DMS79 (cell line): Measurements from ENCODE around the gene TGFBR2.

Experiments used
- DNase-seq: peaks from one replicate; lab custom pipeline; 2025; lab: John Stamatoyannopoulos, UW

Gene TGFBR2

GRCh38 chr3:30637310-30638219, 31.2 kb downstream of the TGFBR2 start:
- DNase-seq, result no peak

DNA sequence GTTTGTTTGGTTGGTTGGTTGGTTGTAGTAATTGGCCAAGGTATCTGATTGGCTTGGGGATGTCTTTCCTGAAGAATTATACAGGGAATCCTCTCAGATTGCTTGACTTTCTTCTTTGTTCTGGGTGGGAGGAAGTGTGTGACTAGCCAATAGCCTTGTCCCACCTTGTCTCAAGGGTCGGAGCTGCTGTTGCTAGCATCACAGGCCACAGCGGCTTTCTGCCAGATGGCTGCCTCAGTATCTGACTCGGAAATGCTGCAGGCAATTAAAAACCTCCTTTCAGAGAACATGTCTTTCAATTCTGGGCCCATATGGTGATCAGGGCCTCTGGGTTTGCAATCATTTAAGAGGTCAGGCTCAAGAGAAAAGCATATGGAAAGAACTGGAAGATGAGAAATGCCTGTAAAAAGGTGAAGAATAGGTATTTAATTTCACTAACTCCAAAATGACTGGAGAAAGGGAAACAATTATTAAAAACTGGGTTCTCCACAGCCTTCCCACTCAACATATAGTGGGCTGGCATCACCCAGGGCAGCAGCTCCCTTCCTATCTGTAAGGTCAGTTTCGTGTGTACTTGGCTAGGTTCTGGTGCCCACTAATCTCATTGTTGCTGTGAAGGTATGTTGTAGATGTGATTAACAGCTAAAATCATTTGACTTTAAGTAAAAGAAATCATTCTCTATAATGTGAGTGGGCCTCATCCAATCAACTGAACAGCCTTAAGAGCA, 32.4 kb downstream of the TGFBR2 start:
- no peak for DNase-seq

GRCh38 chr3:30639937-30640336, 33.5 kb downstream of the TGFBR2 start:
- DNase-seq, result no peak

GRCh38 chr3:30640851-30641250, 34.5 kb downstream of the TGFBR2 start:
- no peak for DNase-seq

DNA sequence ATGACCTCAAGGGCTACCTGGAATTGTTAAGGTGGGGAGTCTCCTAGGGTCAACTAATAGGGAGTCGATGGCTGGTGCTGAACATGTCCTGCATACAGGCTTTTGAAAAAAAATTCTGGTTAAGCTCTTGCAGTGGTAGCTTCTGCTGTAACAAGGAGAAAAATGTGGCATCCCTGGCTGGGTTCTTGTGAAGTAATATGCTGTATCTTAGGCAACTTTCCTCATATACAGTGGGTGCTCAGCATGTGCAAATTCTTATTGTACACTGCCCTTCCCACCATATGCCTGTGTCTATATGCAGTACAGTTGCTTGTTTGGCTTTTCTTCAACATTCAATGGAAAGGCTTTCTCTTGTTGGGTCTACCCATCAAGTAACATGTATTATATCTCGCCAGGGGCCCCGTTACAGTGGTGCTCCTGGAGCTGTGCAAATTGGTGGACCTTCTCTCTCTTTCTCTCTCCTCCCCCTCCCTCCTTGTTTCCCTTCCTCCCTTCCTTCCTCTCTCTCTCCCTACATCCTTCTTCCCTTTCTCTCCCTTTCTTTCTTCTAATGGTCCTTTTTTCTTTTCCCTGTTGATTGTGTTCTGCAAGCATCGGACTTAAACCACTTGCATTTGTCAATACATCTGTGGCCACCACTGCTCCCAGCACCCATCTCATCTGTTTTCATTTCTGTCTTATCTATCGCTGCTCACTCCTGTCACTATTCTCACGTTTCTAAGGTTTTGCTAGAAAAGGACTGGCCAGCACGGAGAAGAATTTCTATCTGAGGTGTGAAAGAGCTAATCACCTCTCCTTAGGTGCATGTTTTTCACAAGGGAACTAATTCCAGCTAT, 35.2 kb downstream of the TGFBR2 start:
- no peak for DNase-seq

DNA sequence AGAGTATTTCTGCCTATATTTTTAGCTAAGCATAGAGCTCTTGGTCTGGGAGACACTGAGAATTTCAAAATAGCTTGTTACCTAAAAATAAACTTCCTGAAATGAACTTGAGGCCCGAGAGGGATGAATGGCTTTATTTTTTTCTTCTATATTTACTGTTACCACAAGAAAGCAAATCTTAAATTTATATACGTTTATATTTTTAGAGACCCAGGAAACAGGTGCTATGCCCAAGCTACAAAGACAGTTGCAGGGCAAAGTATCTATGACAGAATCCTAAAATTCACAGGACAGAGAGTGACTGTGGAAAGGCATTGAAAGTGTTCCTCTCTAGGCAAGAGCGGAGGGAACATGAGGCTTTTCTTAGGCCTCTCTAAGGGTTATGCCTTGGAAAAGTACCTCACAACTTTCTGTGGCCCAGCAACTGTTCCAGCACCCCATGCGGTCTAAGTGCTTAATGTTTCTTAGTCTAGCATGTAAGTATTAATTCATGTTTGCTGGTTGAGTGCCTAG, 36.5 kb downstream of the TGFBR2 start:
- no peak for DNase-seq

- DNase-seq, result no peak
These were observed 37.5 kb downstream of the TGFBR2 start for GRCh38 chr3:30643763-30644462.

- no peak for DNase-seq
These were observed 38.2 kb downstream of the TGFBR2 start for GRCh38 chr3:30644615-30645014.

- no peak for DNase-seq
These were observed 38.7 kb downstream of the TGFBR2 start for GRCh38 chr3:30645077-30645476.

DNA sequence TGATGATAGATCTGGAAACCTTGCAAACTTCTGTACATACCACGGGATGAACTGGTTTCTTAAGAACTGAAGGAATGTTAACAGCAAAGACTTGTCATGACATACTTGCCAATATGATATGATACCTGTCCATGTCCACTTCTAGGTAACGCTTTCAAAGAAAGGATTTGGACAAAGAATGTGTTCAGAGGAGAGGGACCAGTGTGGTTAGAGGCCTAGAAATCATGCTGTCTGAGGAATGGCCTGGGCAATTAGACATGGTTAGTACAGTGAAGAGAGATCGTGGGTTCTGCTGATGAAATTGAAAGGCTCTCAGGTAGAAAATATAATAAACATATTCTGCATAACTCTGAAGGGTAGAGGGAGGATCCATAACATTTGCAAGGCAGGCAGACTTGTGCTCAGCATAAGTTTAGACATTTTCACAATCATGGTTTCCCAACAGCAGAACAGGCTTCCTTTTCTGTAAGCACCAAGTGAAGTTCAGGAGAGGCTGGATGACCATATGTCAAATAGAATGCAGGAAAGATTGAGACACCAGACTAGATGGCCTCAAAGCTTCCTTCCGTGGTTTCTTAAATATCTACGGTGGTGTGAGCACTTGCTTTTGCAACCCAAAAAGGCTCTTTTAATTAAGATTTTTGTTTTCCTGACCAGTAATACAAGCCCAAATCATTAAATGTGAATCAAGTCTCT, 39.9 kb downstream of the TGFBR2 start:
- DNase-seq, result no peak

- no peak for DNase-seq
These were observed 40.8 kb downstream of the TGFBR2 start for GRCh38 chr3:30646961-30647752.

- DNase-seq, result no peak
These were observed 42.4 kb downstream of the TGFBR2 start for GRCh38 chr3:30648670-30649357.

DNA sequence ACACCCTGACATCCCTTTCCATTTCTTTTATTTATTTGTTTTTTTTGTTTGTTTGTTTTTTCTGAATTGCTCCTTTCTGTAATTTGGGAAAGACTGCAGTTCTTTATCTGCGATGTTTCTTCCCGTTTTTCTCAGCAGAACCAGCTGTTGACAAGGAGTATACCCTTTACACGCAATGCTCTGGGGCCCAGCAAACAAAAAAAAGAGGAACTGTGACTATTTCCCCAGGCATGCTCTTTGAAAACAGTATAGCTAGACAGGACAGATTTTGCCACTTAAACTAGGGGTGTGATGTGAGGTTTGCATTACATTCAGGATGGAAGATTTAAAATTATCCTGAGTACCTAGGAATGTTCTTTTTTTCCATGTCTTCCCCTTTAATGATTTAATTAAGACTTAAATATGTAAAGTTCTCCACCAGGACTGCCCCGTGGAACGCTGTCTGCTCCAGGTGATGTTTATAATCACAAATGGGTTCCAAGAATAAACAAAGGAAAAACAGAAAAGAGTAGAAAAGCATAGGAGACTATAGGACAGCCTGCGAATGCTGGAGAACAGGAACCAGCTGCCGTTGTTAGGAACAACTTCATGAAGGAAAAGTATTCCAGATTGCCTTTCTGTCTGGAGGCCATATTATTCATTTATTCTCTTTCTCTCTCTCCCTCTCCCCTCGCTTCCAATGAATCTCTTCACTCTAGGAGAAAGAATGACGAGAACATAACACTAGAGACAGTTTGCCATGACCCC, 43.3 kb downstream of the TGFBR2 start:
- no peak for DNase-seq

DNA sequence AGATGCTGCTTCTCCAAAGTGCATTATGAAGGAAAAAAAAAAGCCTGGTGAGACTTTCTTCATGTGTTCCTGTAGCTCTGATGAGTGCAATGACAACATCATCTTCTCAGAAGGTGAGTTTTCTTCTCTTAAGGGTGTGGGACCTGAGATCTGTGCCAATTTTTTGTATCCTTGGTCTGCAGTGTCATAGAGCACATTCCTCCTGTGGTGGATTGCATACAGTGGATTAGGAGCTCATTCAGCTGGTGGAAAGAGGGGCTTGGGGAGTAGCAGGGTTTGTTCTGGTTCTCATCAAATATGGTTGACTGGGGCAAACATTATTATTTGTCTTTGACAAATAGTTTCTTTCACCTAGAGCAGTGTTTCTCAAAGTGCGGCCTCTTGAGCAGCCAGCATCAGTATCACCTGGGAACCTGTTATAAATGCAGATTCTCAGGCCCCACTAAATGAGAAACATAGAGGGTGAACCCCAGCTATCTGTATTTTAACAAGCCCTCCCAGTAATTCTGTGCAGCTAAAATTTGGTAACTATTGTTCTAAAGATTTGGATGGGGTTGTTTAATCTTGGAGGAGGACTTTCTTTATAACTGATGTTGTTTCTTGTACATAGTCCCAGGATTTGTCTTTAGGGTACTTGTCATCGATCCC, 44.1 kb downstream of the TGFBR2 start:
- no peak for DNase-seq

GRCh38 chr3:30654269-30654668, 47.9 kb downstream of the TGFBR2 start:
- no peak for DNase-seq

- no peak for DNase-seq
These were observed 48.9 kb downstream of the TGFBR2 start for GRCh38 chr3:30655187-30655812.

GRCh38 chr3:30656624-30657141, 50.3 kb downstream of the TGFBR2 start:
- DNase-seq, result no peak
